Uterus (tissue), 2 donors: ENCODE measurements around the gene CELF4.

Experiments
- CTCF ChIP-seq, 4 experiments: fragments of 200-600 bp in 2 of 4; fragments of 450-650 bp in 2 of 4; sonication (generic) in 2 of 4; IDR thresholded peaks; one replicate each; pipeline ENCODE4 v1.5.1; 2016 to 2019; ENCODE audit warnings: antibody characterized with exemption in 4 of 4, mild to moderate bottlenecking in 2 of 4, moderate library complexity in 1 of 4
- POLR2A ChIP-seq, 2 donors: fragments of 450-650 bp; IDR thresholded peaks; one replicate each; pipeline ENCODE4 v1.6.1; 2016; ENCODE audit warnings: antibody characterized with exemption in 2 of 2, mild to moderate bottlenecking in 1 of 2, moderate library complexity in 1 of 2

DNA sequence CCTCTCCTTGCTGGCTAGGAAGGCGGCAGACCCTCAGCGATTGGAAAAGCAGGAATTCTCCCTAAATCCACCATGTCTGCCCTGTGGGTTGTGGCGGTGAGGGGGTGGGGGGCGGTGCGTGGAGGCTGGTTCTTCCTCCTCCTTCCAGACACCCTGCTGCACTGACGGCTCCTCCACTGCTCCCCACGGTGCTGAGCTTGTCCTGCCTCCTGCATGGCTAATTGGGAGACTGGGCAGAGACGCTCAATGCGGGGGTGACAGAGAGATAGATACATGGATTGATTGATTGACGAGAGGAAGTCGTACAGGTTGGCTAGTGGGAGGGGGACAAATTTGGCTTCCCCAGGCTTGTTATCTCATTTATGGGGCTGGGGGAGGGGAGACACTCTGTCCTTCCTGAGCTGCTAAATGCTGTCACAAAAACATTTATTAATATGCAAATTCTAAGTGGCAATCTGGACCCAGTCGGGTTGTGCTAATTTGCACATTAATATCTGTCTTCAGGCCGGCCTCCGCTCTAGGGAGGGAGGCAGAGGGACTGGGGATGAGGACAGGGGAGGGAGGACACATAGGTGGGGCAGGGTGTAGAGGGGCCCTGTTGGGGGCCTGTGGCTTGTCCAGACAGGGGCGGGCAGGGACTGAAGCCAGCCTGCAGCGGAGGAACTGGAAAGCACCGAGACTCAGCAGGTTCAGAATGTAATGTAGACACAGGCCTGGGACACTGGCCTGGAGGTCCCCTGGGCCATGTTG lies 181.6 kb downstream of the CELF4 start:
- TF ChIP-seq POLR2A (IDR thresholded peaks at IDR 0.05) (no peak), CTCF (IDR thresholded peaks at IDR 0.05) (no peak)
